GM12891 (cell line): ENCODE measurements around the gene ZFAND5.

ENCODE experiments used
- POLR2AphosphoS5 ChIP-seq: IDR thresholded peaks from 2 replicates; pipeline ENCODE4 v1.6.1; 2011; ENCODE audit warnings: low read depth, low read length, control low read depth
- TAF1 ChIP-seq: IDR thresholded peaks from 2 replicates; pipeline ENCODE4 v1.6.1; 2011; ENCODE audit warnings: low read depth, low read length, control low read depth

DNA sequence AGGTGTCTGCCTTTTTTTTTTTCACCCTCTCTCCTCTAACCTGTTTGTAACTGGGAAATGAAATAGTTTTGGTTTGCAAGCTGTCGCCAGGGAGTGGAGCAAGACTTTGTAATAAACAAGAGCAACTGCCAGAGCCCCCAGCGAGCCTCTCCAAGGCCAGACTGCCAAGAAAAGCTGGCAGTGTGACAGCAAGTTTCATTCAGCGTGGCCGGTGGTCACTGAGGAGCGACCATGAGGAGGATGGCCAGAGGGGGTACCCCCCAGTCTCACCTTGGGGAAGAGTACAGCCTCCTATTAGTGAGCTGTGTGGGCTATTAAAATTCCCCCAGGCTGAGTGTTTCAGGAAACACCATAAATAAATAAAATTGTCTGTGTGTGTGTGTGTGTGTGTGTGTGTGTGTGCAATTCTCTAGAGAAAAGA is 49.9 kb downstream of the ZFAND5 start:
- no peak for TF ChIP-seq POLR2AphosphoS5
- no peak for TF ChIP-seq TAF1
